ENCODE results near the gene TLE3. TPM values are rescaled to one million over a fixed set of nuclear protein-coding genes. Genes with fewer than 3 reads are reported as not detected.

Gene TLE3
- total and polyA plus RNA-seq, 2 of the 13 experiments (the other 11 are each of a cell fraction or from before 2014, with no cell fraction given), result 11.9 to 13.8 TPM

GRCh38 chr15:70059476-70060213 lies 38.1 kb downstream of the TLE3 start:
- Histone ChIP-seq H3K27ac (ENCODE audit: extremely low read length, insufficient read depth, low read length) (no peak overlapping the region), H3K4me3 (replicated peaks in 1 of 3; ENCODE audit: insufficient read depth in 1 of 3, low read depth in 2 of 3, low read length in 3 of 3) (no peak overlapping the region), H4K20me1 (ENCODE audit: insufficient read depth, low read length) (peaks cover 3% of the 10 kb centered on the region; the same call in 1 of the 2 replicates), H3K36me3 (replicated peaks in 1 of 2; ENCODE audit: control insufficient read depth in 1 of 2, insufficient read depth in 2 of 2, low read length in 2 of 2) (peaks cover 57 to 93% of the 10 kb centered on the region in 2 experiments), H3K27me3 (ENCODE audit: control insufficient read depth in 1 of 2, insufficient read depth in 2 of 2, low read length in 2 of 2) (no peaks in the 10 kb centered on the region), H3K4me2 (ENCODE audit: low read depth, low read length) (no peak overlapping the region), H2AFZ (ENCODE audit: low read length) (no peak overlapping the region), H3K79me2 (ENCODE audit: insufficient read depth, low read length) (no peaks in the 10 kb centered on the region), H3K9me3 (ENCODE audit: low read length) (no peaks in the 10 kb centered on the region), H3K4me1 (ENCODE audit: insufficient read depth, low read length) (no peaks in the 10 kb centered on the region), H3K9ac (ENCODE audit: insufficient read depth, low read depth, low read length) (no peak overlapping the region)
- DNase-seq (ENCODE audit: low spot score) (no peak), FAIRE-seq (no peak), ATAC-seq (no peak)
- POLR2A ChIA-PET, result no interaction called here
- no TSS peak for BruUV-seq (replicated peaks)
- no peak for TF ChIP-seq NAIF1 (CRISPR knock-in tag; IDR thresholded peaks at IDR 0.05; ENCODE audit: borderline replicate concordance)
- TF ChIP-seq KDM3A (CRISPR knock-in tag; IDR thresholded peaks at IDR 0.05; ENCODE audit: low read depth), result no peak
- TF ChIP-seq ZNF10 (CRISPR knock-in tag; IDR thresholded peaks at IDR 0.05; ENCODE audit: borderline replicate concordance, low read depth), result no peak
- TF ChIP-seq BRF2 (CRISPR knock-in tag; IDR thresholded peaks at IDR 0.05), result no peak
- TF ChIP-seq AFF4 (CRISPR knock-in tag; IDR thresholded peaks at IDR 0.05), result no peak
- TF ChIP-seq PRPF4 (IDR thresholded peaks at IDR 0.05; ENCODE audit: low read depth, low read length, poor library complexity, severe bottlenecking), result no peak
- TF ChIP-seq LRRFIP1 (CRISPR knock-in tag; conservative IDR thresholded peaks at IDR 0.05), result no peak
- no peak for TF ChIP-seq ARNT (IDR thresholded peaks at IDR 0.05)
- no peak for TF ChIP-seq ZNF274 (CRISPR knock-in tag; IDR thresholded peaks at IDR 0.05)
- TF ChIP-seq GTF3A (CRISPR knock-in tag; conservative IDR thresholded peaks at IDR 0.05), result no peak
- TF ChIP-seq TSC22D2 (CRISPR knock-in tag; IDR thresholded peaks at IDR 0.05; ENCODE audit: borderline replicate concordance), result no peak
- intact Hi-C loops (cut with micrococcal nuclease; ENCODE audit: unreplicated experiment), result no loop called here
- WGBS (ENCODE audit: low lambda C conversion rate), result 98% methylated on average over 5 of the region's 8 CpGs
- CTCF ChIA-PET (ENCODE audit: low intra/inter-chr PET ratio, low total read pairs), result no interaction called here
- in situ Hi-C loops (cut with HindIII; ENCODE audit: extremely low pct_ligation_motif_present, low pct_unique_long_range_greater_than_20kb), result no loop called here
